ENCODE data around the gene FLOT1.

FLOT1 gene

DNA sequence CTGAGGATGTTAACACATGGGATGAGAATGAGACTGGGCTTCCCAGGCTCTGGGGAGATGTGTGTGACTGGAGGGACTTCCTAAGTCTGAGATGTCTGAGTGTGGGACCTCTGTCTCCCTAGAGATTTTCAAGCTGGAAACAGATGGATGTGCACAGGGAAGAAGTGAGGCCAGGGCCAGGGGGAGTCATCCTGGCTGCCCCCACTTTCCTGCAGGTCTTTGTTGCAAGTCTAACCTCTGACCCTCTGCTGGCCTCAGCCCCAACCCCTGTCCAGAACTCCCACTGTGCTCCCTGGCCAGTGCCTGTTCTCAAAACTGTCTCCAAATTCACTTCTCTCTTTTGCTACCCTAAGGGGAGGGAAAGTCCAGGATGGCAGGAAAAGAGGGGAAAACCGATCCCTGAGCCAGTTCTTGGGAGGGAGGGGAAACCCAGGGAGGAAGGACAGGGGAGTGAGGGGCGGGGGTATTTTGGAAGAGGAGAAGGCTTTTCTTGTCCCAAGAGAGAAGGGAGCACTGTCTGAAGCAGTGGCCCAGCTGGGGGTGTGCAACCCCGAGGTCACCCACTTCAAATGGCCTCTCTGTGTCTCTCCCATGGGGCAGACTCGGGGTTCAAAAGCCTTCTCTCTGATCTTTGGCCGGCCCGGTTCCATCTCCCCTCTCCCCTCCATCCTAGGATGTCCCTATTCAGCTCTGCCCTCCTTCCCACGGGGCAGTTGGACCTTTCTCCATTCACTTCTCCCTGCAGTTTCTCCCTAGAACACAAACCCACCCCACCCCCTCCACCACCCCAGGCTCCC lies 59.1 kb downstream of the FLOT1 start:
- Histone ChIP-seq H3K4me1 (ENCODE audit: control insufficient read depth, insufficient read depth, low read length, poor library complexity, severe bottlenecking) (peaks cover 20% of the 10 kb centered on the region), H3K36me3 (ENCODE audit: control insufficient read depth, insufficient read depth, low read length) (peaks cover 67% of the 10 kb centered on the region), H3K4me3 (ENCODE audit: extremely low read depth, insufficient read depth, low read length, poor library complexity, severe bottlenecking) (peak overlapping the region; percentile 68), H3K27ac (ENCODE audit: low read depth, low read length, severe bottlenecking) (peak overlapping the region; percentile 93), H3K9me3 (ENCODE audit: control insufficient read depth, low read length) (no peaks in the 10 kb centered on the region)
- WGBS, 2 experiments (ENCODE audit: insufficient coverage in 2 of 2): 17 to 23% methylated on average over 3 to 7 of the region's 7 CpGs

DNA sequence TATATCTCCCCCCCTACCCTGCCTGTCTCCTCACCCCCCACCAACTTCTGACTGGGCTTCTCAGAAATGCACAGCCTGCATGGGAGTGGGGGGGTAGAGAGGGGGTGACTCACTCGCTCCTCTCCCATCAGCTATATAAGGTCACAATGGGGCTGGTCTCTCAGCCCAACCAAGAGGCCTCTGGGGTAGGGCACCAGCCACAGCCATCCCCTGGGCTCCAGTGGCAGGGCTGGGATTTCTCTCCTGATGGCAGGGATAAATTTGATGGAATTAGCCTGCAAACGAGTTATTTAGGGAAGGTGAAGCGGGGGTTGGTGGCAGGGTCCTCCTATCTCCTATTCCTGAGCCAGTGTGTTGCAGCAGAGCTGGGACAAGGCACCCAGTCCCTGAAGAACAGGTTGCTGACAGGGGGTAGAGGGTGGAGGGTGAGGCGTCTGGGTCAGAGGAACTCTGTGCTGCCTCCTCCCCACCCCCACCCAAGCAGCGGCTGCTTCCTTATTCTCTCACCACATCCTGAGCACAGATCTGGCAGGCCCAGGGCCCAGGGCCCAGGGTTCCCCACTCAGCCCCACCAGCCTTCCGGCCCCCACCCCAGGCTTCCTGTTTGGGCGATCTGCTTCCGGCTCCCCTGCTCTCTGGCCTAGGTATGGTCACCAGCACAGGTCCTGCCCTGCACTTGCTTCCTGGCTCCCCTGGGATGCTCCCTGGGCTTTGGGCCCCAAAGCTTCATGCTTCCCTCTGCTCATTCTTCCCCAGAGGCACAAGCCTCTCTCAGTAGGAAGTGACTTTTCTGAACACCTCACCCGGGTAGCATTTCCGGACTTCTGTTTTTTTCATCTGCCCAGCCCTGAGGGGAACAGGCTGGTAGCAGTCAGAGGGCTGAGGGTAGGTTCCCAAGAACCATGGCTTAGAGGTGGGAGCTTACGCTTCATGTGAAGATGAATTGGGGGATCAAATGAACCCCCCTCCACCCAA lies 60.1 kb downstream of the FLOT1 start:
- H3K36me3 ChIP-seq (ENCODE audit: control insufficient read depth, insufficient read depth, low read length): peaks cover 71% of the 10 kb centered on the region
- WGBS, 2 experiments (ENCODE audit: insufficient coverage in 2 of 2): 6 to 29% methylated on average over 5 to 7 of the region's 11 CpGs
- peaks cover 17% of the 10 kb centered on the region for H3K4me1 ChIP-seq (ENCODE audit: control insufficient read depth, insufficient read depth, low read length, poor library complexity, severe bottlenecking)

DNA sequence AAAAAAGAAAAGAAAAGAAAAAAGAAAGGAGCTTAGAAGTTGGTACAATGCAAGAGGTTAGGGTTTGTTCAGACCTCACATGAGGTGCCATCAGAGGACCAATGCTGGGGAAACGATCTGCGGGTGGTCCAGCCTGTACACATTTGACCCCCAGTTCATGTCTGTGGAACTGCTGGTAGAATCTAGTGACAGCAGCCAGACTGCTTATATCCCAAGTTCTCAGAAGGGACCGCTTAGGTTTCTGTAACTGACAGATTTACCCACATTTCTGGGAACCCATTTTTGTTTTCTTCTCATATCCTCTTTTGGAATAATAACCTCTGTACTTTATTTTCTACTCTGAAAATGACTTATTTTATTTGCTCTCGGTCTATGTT lies 60.7 kb downstream of the FLOT1 start:
- 80 to 87% methylated on average over 3 of the region's 4 CpGs for WGBS, 2 experiments (ENCODE audit: insufficient coverage in 2 of 2)
- peak overlapping the region; percentile 68 for H3K4me3 ChIP-seq (ENCODE audit: extremely low read depth, insufficient read depth, low read length, poor library complexity, severe bottlenecking)
- H3K27ac ChIP-seq (ENCODE audit: low read depth, low read length, severe bottlenecking): peak overlapping the region; percentile 93
- peaks cover 17% of the 10 kb centered on the region for H3K4me1 ChIP-seq (ENCODE audit: control insufficient read depth, insufficient read depth, low read length, poor library complexity, severe bottlenecking)
- H3K36me3 ChIP-seq (ENCODE audit: control insufficient read depth, insufficient read depth, low read length): peaks cover 78% of the 10 kb centered on the region
- no peaks in the 10 kb centered on the region for H3K9me3 ChIP-seq (ENCODE audit: control insufficient read depth, low read length)

More for the DNA sequence above, 60.1 kb downstream of the FLOT1 start:
- Histone ChIP-seq H3K27ac (ENCODE audit: low read depth, low read length, severe bottlenecking) (peak overlapping the region; percentile 93), H3K4me3 (ENCODE audit: extremely low read depth, insufficient read depth, low read length, poor library complexity, severe bottlenecking) (peak overlapping the region; percentile 68), H3K9me3 (ENCODE audit: control insufficient read depth, low read length) (no peaks in the 10 kb centered on the region)

DNA sequence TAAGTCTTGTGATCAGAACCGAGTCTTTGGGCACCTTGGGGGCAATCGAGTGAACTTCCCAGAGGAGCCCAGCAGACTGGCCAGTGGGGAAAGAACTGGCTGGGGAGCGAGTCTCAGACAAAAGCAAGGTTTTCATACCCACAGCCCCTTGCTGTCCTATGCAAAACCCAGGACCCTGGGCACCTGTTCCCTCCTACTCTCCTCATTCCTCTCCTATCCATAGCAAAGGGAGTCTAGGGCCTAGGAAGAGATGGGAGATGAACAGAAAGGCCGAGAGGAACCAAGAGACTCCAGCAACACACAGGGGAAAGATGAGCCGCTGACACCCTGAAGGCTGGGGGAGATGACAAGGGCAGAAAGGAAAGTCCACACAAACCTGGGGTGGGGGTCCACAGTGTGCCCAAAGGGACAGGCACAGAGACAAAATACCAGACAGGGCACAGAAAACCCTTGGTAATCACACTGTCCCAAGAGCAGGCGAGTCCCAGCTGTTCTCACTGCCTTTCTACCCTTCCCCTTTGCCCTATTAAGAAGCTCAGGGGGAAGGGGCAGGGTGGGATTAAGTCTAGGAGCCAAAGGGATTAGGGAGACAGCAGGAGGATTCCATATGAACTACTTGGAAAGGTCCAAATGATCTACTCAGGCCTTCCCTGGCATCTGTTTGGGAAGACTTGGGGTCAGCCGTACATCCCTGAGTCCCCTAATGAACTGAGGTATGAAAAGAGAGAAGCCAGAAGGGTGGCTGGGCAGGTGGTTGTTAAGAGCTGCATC lies 62.5 kb downstream of the FLOT1 start:
- Histone ChIP-seq H3K4me1 (ENCODE audit: control insufficient read depth, insufficient read depth, low read length, poor library complexity, severe bottlenecking) (peaks cover 17% of the 10 kb centered on the region), H3K4me3 (ENCODE audit: extremely low read depth, insufficient read depth, low read length, poor library complexity, severe bottlenecking) (peak overlapping the region; percentile 29), H3K27ac (ENCODE audit: low read depth, low read length, severe bottlenecking) (peak overlapping the region; percentile 45), H3K9me3 (ENCODE audit: control insufficient read depth, low read length) (no peaks in the 10 kb centered on the region), H3K36me3 (ENCODE audit: control insufficient read depth, insufficient read depth, low read length) (peaks cover 86% of the 10 kb centered on the region)
- WGBS, 2 experiments (ENCODE audit: insufficient coverage in 2 of 2): 73 to 79% methylated on average over 4 to 5 of the region's 7 CpGs

DNA sequence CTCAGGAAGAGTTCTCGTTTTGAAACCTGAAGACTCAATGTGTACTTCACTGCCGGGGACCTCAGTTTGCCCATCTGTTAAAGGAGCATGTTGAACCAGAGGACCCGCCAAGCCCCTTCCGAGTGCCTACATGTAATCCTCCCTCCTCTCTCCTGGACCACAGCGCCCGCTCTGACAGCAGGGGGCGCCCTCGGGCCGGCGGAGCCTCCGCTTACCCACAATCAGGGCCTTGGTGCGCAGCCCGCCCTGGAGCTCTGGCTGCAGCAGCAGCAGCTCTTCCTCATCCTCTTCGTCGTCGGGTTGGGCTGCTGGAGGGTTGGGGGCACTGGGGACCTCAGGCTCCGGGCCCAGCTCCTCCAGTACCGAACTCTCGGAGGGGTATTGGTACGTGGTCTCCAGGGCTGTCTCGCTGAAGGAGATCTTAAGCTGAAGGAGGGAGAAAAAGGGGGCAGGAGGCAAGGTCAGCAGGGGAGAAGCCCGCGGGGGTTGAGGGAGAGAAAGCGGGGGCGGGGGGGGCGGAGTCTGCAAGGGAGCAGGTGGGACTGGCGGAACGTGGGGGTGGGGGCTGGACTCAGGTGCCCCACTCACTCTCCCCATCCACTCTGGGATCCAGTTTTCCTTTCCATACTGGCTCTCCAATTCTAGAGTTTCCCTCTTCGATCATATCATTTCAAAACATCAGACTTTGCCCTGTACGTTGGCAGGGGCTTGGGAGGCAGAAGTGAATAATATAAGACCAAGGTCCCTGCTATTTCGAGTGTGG lies 63.3 kb downstream of the FLOT1 start:
- peak overlapping the region; percentile 29 for H3K4me3 ChIP-seq (ENCODE audit: extremely low read depth, insufficient read depth, low read length, poor library complexity, severe bottlenecking)

More for the DNA sequence above, 63.3 kb downstream of the FLOT1 start:
- no peaks in the 10 kb centered on the region for H3K9me3 ChIP-seq (ENCODE audit: control insufficient read depth, low read length)
- WGBS, 2 experiments (ENCODE audit: insufficient coverage in 2 of 2): 24 to 33% methylated on average over 12 to 15 of the region's 31 CpGs
- H3K4me1 ChIP-seq (ENCODE audit: control insufficient read depth, insufficient read depth, low read length, poor library complexity, severe bottlenecking): peaks cover 17% of the 10 kb centered on the region
- peak overlapping the region; percentile 45 for H3K27ac ChIP-seq (ENCODE audit: low read depth, low read length, severe bottlenecking)
- H3K36me3 ChIP-seq (ENCODE audit: control insufficient read depth, insufficient read depth, low read length): peaks cover 81% of the 10 kb centered on the region

Measured in mesodermal cell (in vitro differentiated cells).